Measurements from ENCODE around the gene POLR3H.

POLR3H gene

GRCh38 chr22:41481131-41481830, 63.0 kb downstream of the POLR3H start:
- DNase-seq, result no peak

GRCh38 chr22:41480397-41480735, 63.9 kb downstream of the POLR3H start:
- DNase-seq, result no peak

GRCh38 chr22:41479671-41480396, 64.4 kb downstream of the POLR3H start:
- peak in 1 of 3 experiments; percentile 1 for DNase-seq

- no peak for DNase-seq
These were observed 65.3 kb downstream of the POLR3H start for GRCh38 chr22:41478891-41479521.

GRCh38 chr22:41478473-41478872, 65.8 kb downstream of the POLR3H start:
- DNase-seq, result no peak

Measured in NCI-H1417 (cell line).